GM19372 (cell line): ENCODE measurements around the gene KLB.
"Not testable (repeated sequence)": the region's sequence is repeated elsewhere in the genome, so short reads cannot be mapped to it uniquely, and the experiment has no call there.

Experiments used
- ATAC-seq: cut with Tn5 transposase; IDR thresholded peaks from one replicate; pipeline ENCODE4 v1.9.1; 2021; ENCODE audit warnings: mild to moderate bottlenecking, low read depth, moderate library complexity; ENCODE audit not compliant: unreplicated experiment

Gene KLB

DNA sequence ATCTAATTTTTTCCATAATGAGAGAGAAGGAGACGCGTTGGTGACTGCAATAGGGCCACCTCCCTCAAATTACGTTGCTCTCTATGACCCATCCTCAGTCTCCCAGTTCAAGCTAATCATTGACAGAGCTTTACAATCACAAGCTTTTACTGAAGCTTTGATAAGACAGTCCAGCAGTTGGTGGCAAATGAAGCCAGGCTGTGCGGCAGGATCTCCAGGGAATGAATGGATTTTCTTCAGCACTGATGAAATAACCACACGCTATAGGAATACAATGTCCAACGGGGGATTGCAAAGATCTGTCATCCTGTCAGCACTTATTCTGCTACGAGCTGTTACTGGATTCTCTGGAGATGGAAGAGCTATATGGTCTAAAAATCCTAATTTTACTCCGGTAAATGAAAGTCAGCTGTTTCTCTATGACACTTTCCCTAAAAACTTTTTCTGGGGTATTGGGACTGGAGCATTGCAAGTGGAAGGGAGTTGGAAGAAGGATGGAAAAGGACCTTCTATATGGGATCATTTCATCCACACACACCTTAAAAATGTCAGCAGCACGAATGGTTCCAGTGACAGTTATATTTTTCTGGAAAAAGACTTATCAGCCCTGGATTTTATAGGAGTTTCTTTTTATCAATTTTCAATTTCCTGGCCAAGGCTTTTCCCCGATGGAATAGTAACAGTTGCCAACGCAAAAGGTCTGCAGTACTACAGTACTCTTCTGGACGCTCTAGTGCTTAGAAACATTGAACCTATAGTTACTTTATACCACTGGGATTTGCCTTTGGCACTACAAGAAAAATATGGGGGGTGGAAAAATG is at the start of gene KLB:
KLB (plus strand) TSS at position 168 of the 821 bp plus-strand sequence; CDS start at position 188, 20 bp downstream.
- ATAC-seq: no peak

DNA sequence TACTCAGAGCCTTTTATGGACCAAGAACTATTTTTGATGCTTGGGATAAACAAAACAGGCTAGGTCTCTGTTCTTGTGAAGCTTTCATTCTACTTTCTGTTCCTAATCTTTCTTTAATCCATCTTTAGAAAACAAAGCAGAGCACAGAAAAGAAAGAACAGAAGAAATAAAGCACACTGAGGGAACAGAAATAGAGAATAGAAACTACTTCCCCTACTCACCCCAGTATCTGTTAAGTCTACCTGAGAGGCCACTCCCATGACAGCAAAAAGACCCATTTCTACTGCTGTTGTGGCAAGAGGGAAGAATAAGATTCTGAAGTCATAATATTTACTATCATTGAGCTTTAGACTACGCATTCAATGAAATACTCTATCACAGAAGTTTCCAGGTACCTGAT is 49.7 kb upstream of the KLB start:
- ATAC-seq: no peak

DNA sequence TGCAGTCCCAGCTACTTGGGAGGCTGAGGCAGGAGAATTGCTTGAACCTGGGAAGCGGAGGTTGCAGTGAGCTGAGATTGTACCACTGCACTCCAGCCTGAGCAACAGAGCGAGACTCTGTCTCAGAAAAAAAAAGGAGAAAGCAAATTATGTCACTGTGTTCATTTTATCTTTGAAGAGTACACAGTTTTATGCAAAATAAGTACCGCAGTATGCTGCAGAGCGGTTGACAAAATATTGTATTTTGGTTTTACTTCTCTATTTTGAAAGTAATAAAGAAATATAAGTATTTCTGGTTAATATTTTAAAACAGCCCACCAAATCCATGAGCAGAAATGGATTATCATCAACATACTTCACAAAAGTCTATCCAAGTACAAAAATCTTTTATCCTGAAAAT is 46.1 kb upstream of the KLB start:
- ATAC-seq: not testable (repeated sequence)

DNA sequence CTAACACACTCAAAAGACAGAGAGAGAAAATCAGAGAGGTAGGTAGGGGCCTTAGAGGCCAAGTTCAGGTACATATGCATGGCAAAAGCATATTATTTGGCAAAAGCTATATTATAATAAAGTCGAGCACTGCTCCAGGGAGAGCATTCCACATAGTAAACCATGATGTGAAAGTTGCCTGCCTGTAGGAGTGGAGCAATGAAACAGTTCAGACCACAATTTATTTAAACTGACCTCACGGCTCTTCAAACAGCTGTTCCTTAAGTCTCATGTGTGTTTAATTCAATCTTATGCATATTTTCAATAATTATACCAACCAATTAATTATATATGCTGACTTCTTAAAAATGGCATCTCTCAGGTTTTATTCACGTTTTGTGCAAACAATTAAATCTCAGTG is 43.9 kb upstream of the KLB start:
- ATAC-seq: no peak

DNA sequence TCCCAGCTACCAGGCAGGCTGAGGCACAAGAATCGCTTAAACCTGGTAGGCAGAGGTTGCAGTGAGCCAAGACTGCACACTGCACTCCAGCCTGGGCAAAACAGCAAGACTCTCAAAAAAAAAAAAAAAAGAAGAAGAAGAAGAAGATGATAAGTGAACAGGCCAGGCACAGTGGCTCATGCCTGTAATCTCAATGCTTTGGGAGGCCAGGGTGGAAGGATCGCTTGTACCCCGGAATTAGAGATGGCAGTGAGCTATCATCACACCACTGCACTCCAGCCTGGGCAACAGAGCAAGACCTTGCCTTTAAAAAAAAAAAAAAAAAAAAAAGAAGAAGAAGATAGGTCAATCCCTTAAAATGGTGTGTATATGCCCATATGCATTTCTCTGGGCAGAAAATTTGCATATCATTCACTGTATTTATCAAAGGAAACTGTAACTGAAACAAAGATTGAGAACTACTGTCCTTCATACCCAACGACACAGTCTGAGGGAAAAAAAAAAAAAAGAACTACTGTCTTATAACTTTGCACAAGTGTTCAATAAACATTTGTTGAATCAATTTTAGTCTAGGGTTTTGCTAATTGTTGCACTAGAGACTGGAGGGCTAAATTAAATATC is 42.8 kb upstream of the KLB start:
- ATAC-seq: no peak

DNA sequence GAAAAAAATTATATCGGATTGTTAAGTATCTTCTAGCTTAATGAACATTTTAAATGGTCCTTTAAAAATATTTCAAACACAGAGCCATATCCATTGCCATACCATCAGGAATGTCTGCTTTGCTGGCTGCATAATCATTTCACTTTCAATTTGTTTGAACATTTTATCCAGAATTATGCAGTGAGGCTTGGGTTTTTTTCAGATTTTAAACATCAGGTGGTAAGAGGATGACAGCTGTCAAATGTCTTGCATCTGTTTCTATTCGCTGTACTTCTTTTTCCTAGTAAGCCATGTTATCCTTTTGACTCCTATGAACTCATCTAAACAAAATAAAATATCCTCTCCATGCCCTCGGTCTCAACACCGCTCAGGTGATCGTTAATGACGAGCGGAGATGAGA is 41.4 kb upstream of the KLB start:
- no peak for ATAC-seq

DNA sequence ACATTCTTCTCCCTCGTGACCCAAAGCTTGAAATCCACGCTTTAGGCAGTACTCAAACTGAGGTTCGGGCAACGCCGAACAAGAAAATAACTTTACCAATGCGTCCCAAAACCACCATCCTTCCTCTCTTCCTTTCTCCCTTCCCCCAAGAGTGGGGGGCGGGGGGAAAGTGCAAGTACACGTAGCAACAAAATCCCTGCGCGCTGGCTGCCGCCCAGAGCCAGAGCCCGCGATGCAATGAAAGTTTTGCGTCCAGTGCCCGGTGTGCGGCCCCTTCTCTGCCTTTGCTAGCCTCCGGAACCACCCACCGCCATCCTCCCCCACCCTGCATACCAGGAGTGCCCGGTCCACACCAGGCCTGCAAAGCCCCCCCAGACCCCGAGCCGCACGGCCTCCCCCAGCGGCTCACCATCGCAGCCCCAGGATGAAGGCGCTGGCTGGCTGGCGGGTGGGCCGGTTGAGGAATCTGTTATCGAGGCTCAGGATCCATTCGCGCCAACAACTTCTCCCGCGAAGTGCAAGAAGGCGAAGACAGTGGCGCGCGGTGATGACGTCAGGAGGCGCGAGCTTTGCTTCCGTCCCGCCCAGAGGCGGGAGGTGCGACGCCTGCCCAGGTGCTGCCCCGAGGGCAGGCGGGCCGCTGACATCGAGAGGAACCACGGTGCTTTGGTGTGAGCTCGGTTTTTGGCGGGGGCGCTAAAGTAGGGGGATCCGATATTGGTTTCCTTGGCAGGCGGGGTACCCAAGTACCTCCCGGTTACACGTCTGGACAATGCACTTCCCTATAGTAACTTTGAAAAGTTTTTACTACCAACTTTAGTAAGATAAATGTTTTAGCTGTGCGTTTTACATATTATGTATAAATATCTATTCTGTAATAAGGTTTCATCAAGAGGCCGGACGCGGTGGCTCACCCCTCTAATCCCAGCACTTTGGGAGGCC is 40.6 kb upstream of the KLB start, which contains the start of gene RFC1:
RFC1 (minus strand) TSS at position 533 of the 942 bp plus-strand sequence; CDS start at position 412, 121 bp downstream.
- peak; percentile 84 for ATAC-seq

DNA sequence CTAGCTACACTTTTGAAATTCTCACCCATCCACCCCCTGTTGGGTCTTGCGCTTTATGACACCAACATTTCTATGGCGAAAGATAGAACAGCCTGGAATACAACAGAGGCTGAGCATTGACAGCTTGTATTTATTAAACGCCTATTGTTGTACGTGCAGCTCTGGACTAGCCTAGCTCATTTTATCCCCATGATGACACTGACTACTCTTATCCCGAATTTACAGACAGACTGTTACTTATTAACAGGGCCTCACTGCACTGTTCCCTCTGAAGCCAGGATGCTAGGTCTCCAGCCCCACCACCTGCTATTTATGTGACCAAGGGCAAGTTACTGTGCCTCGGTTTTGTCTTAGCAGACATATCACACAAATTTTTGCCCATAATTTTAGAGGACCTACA is 39.6 kb upstream of the KLB start:
- ATAC-seq: no peak

DNA sequence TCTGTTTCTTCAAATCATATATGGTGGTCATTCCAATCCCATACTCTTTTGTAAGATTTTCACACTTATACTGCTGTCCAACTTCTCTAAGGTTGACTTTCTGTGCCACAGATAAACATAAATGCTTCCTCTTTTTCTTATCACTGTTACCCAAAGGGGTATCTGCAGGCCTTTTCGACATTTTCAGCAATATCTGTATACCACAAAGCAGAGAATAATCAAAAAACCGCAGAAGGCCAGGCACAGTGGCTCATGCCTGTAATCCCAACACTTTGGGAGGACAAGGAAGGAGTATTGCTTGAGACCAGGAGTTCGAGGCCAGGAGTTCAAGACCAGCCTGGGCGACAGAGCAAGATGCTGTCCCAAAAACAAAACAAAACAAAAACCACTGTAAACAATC is 37.4 kb upstream of the KLB start:
- ATAC-seq: no peak

DNA sequence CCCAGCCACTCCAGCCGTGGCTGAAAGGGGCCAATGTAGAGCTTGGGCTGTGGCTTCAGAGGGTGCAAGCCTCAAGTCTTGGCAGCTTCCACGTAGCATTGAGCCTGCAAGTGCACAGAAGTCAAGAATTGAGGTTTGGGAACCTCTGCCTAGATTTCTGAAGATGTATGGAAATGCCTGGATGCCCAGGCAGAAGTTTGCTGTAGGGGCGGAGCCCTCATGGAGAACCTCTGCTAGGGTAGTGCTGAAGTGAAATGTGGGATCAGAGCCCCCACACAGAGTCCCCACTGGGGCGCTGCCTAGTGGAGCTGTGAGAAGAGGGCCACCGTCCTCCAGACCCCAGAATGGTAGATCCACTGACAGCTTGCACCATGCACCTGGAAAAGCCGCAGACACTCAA is 35.5 kb upstream of the KLB start:
- not testable (repeated sequence) for ATAC-seq

DNA sequence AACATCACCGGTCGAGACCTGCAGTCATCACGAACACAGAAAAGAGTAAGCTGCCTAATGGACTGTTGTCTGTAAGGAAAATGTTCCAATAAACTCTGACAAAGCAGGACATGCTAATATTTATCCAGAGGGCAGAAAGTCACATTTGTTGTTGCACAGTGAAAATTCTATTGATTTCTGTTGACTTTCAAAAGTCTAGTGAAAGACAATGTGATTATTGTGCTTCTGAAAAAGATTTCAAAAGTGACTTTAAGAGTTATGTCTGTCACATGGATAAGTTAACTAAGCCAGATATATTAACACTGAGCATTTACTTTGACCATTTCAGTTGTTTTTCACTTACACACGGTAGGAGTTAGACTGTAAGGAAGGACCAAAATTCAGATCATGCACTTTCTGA is 31.3 kb upstream of the KLB start:
- no peak for ATAC-seq

DNA sequence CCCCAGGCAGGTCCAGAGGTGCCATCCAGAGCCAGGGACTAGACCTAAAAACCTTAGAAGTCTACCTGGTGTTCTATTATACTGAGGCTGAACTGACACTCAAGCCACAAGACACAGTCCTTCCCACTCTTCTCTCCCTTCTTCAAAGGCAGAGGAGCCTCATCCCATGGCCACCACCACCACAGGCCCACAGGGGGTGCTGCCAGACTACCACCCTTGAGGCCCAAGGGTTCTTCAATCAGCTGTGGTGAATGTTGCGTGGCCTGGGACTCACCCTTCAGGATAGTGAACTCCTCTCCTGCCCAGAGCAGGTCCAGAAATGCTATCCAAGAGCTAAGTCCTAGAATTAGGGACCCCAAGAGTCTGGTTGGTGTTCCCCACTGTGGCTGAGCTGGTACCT is 23.0 kb upstream of the KLB start:
- ATAC-seq: no peak

DNA sequence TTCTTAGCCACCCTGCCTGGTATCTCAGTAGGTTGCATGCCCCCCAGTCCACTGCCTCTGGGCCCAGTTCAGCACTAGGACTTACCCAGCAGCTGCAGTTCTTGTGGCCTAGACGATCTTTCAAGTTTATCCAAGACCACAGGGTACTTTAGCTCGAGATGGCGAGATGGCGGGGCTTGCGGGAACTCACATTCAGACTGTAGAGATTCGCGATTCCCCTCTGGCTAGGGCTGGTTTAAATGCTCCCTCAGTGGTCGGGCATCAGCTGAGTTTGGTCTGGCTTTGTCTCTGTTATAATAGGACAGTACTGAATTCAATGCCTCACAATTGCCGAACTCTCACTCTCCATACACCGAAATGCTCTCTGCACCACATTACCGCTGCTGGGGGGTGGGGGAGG is 22.2 kb upstream of the KLB start:
- no peak for ATAC-seq

DNA sequence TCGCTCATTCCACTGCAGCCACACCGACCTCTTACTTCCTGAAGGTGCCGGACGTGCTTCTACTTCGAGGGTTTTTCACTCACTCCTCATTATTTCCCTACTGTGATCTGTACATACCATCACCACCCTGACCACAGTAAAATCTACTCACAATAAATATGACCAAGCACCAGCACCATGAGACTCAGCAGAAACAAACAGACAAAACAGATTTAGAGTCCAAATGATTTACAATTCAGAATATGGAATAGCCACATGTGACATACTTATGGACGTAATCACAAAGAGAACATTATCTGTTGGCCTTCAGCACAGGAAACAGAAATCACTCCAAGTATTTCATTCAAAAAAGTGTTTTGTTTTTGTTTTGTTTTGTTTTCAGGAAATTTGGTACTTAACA is 16.1 kb upstream of the KLB start:
- no peak for ATAC-seq

DNA sequence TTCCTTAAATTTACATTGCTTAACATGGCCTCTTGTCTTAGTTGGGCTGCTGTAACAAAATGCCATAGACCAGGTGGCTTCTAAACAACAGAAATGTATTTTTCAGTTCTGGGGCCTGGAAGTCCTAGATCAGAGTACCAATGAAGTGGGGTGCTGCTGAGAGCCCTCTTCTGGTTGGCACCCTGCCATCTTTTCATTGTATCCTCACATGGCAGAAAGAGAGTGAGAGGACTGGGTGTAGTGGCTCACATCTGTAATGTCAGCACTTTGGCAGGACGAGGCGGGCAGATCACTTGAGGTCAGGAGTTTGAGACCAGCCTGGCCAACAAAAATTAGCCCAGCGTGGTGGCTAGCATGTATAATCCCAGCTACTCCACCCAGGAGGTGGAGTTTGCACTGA is 12.0 kb upstream of the KLB start:
- ATAC-seq: no peak

DNA sequence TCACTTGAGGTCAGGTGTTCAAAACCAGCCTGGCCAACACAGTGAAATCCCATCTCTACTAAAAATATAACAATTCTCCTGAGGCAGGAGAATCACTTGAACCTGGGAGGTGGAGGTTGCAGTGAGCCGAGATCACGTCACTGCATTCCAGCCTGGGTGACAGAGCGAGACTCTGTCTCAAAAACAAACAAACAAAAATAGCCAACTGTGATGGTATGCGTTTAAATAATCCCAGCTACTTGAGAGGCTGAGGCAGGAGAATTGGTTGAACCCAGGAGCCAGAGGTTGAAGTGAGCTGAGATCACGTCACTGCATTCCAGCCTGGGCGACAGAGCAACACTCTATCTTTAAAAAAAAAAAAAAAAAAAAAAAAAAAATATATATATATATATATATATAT is 5.1 kb upstream of the KLB start:
- not testable (repeated sequence) for ATAC-seq

DNA sequence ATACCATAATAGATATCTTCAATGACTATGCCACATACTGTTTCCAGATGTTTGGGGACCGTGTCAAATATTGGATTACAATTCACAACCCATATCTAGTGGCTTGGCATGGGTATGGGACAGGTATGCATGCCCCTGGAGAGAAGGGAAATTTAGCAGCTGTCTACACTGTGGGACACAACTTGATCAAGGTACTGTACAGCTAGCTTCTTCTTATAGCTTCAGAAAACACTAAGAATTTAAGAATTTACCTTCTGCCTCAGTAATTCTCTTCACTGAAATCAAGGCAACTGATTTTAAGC is 805 bp downstream of the KLB start:
- ATAC-seq: no peak

DNA sequence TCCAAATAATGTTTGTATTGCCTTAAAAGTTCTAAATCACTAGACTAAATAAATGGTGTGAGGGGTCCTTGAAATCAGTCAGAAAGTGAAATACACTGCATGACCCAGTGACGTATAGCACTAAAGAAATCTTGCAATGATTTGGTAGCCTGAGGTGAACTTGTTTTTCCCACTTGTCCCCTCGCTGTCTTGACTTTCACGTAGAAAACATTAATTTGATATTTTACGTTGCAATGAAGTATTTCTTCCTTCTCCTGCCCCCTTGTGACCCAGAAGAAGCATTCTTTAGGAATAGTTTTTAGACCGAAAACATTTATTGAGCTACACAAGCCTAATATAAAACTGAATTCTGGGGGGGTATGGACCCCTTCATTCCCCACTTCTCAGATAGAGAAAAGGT is 3.7 kb downstream of the KLB start:
- ATAC-seq: no peak

DNA sequence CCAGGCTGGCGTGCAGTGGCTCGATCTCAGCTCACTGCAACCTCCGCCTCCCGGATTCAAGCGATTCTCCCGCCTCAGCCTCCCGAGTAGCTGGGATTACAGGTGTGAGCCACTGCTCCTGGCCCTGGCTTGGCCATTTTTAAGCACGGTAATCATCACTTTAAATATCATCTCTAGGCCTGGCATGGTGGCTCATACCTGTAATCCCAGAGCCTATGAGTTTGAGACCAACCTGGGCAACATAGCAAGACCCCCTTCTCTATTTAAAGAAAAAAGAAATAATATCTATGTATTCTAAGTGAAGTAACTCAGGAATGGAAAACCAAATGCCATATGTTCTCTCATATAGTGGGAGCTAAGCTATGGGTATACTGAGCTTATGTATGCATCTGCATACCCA is 4.8 kb downstream of the KLB start:
- not testable (repeated sequence) for ATAC-seq

DNA sequence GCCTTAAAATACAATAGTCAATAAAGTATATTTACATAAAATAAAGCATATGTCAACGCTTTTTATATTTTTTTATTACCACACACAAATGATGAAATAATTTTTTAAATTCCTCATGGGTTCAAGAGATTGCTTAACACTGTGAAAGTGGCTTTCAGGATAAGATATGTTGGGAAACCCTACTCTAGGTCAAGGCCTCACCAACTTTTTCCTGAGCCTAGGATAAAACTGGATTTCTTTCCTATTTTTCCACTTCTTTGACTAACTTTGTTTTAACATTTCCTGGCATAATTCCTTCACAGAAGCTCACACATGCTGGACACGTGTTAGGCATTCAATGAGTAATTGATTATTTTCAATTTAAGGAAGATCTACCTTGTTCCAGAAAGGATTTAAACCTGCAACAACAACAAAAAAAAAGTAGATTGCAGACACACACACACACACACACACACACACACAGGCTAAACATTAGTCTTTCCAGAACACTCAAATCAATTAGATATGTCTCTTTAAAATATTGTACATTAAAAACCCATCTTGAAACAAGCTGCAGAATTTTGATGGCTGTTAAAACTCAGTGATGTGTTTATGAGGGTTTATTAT is 9.1 kb downstream of the KLB start:
- no peak for ATAC-seq

DNA sequence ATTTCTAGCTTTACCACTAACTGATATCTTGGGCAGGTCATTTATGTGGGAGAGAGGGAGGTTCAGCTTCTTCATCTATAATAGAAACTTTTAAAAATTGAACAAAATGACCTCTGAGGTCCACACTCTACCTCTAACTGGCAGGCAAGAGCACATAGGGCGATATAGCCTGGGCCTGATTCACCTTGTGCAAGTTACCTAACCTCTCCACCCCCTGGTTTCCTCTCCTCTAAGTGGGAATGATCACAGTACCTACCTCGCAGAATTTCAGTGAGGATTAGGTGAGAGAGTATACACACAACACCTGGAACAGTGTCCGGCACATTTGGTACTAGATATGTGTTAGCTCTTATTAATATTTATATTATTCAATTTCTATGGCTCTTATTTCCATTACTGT is 15.5 kb downstream of the KLB start:
- no peak for ATAC-seq
